Upper lobe of left lung (tissue), 4 donors: ENCODE measurements around the gene PCBD1.

ENCODE experiments used
- POLR2A ChIP-seq, 4 donors: fragments of 450-650 bp; IDR thresholded peaks; one replicate each; pipeline ENCODE4 v1.5.1; 2016 to 2017; ENCODE audit warnings: antibody characterized with exemption in 4 of 4, mild to moderate bottlenecking in 2 of 4
- POLR2AphosphoS5 ChIP-seq, 2 donors: sonication (generic); formaldehyde crosslinking; IDR thresholded peaks; one replicate each; pipeline ENCODE4 v1.5.1; 2017; ENCODE audit warnings: antibody characterized with exemption in 2 of 2
- TF ChIP-seq, protein P1 (sequence below), 6 experiments: fragments of 450-650 bp in 4 of 6; fragments of 200-600 bp in 2 of 6; sonication (generic) in 2 of 6; IDR thresholded peaks; one replicate each; pipeline ENCODE4 v1.5.1; 2016 to 2019; ENCODE audit warnings: antibody characterized with exemption in 6 of 6

DNA sequence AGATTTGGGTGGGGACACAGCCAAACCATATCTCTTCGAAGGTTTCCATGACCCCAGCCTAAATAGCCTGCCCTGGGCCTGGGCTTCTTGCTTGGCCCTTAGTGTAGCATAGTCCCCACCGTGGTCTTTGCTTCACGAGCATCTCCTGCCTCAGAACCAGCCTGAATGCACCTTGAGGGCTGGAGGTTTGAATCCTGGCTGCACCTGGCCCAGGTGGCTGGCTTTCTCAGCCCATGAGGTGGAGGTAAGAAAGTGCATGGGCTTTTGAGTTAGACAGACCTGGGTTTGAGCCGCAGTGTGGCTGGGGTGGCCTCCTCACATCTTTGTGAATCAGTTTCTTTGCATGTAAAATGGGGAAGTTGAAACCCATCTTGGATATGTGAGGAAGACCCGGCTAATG lies 24.2 kb upstream of the PCBD1 start:
- TF ChIP-seq, protein P1, sequence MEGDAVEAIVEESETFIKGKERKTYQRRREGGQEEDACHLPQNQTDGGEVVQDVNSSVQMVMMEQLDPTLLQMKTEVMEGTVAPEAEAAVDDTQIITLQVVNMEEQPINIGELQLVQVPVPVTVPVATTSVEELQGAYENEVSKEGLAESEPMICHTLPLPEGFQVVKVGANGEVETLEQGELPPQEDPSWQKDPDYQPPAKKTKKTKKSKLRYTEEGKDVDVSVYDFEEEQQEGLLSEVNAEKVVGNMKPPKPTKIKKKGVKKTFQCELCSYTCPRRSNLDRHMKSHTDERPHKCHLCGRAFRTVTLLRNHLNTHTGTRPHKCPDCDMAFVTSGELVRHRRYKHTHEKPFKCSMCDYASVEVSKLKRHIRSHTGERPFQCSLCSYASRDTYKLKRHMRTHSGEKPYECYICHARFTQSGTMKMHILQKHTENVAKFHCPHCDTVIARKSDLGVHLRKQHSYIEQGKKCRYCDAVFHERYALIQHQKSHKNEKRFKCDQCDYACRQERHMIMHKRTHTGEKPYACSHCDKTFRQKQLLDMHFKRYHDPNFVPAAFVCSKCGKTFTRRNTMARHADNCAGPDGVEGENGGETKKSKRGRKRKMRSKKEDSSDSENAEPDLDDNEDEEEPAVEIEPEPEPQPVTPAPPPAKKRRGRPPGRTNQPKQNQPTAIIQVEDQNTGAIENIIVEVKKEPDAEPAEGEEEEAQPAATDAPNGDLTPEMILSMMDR (IDR thresholded peaks at IDR 0.05), result no peak
- no peak for TF ChIP-seq POLR2A (IDR thresholded peaks at IDR 0.05)
- TF ChIP-seq POLR2AphosphoS5 (IDR thresholded peaks at IDR 0.05), result no peak
